Amygdala (tissue), 56 donors: ENCODE results near the gene SLC16A1.
"Not testable (repeated sequence)": the region's sequence is repeated elsewhere in the genome, so short reads cannot be mapped to it uniquely, and the experiment has no call there.

Experiments
- DNase-seq, 56 donors: peaks; one replicate each; lab custom pipeline; 2025; lab: John Stamatoyannopoulos, UW

The SLC16A1 gene

GRCh38 chr1:112927462-112927990, 28.5 kb downstream of the SLC16A1 start:
- peak in 1 of 56 donors; percentile 20 for DNase-seq

- no peak for DNase-seq
Measured at GRCh38 chr1:112926858-112927257, 29.1 kb downstream of the SLC16A1 start.

- DNase-seq: no peak
Measured at GRCh38 chr1:112925015-112925414, 31.0 kb downstream of the SLC16A1 start.

GRCh38 chr1:112923959-112924349, 32.0 kb downstream of the SLC16A1 start:
- no peak for DNase-seq

- DNase-seq: no peak
Measured at GRCh38 chr1:112923234-112923958, 32.6 kb downstream of the SLC16A1 start.

GRCh38 chr1:112911506-112912220, 44.3 kb downstream of the SLC16A1 start:
- DNase-seq: no peak

- no peak for DNase-seq
Measured at GRCh38 chr1:112909847-112910246, 46.1 kb downstream of the SLC16A1 start.

- DNase-seq: peak in 1 of 56 donors; percentile 15
Measured at GRCh38 chr1:112906150-112906698, 49.8 kb downstream of the SLC16A1 start.

GRCh38 chr1:112905395-112906149, 50.4 kb downstream of the SLC16A1 start:
- no peak for DNase-seq

GRCh38 chr1:112904831-112905261, 51.1 kb downstream of the SLC16A1 start:
- no peak for DNase-seq

- no peak for DNase-seq
Measured at GRCh38 chr1:112904071-112904830, 51.7 kb downstream of the SLC16A1 start.

GRCh38 chr1:112902221-112902620, 53.8 kb downstream of the SLC16A1 start:
- DNase-seq: no peak

- DNase-seq: no peak
Measured at GRCh38 chr1:112901387-112901786, 54.6 kb downstream of the SLC16A1 start.

GRCh38 chr1:112896783-112897182, 59.2 kb downstream of the SLC16A1 start:
- no peak for DNase-seq

- DNase-seq: no peak
Measured at GRCh38 chr1:112894561-112895011, 61.4 kb downstream of the SLC16A1 start.

- no peak for DNase-seq
Measured at GRCh38 chr1:112894010-112894292, 62.0 kb downstream of the SLC16A1 start.

- no peak for DNase-seq
Measured at GRCh38 chr1:112893288-112894009, 62.5 kb downstream of the SLC16A1 start.

- DNase-seq: not testable (repeated sequence)
Measured at GRCh38 chr1:112889906-112890305, 66.1 kb downstream of the SLC16A1 start.

- DNase-seq: no peak
Measured at GRCh38 chr1:112889052-112889768, 66.8 kb downstream of the SLC16A1 start.
